ENCODE results near the gene DPAGT1. TPM values are rescaled to one million over a fixed set of nuclear protein-coding genes. Genes with fewer than 3 reads are reported as not detected.

DPAGT1 gene
- total and polyA plus RNA-seq, 2 of the 8 experiments (the other 6 are each of a cell fraction or from before 2014, with no cell fraction given), result 59.8 to 236 TPM

DNA sequence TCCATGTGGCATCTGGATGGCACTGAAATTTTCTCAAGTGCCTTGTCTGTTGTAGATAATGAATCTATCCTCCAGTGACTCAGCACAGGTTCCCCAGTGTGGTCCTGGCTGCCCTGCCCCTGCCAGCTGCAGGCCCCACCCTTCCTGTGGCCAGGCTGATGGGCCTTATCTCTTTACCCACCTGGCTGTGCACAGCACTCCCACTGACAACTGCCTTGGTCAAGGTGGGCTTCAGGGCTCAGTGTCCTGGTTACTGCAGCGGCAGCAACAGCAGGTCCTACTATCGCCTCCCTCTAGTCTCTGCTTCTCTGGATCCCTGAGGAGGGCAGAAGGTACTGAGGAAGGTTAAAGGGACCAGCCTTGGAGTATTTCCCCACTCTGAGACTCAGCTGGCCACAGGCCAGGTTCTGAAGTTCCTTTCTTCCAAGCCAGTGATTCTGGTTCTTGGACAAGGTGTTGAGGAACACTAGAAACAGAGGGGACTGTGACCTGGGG is 13.9 kb downstream of the DPAGT1 start (continued):
- no peak for TF ChIP-seq CHD7 (IDR thresholded peaks at IDR 0.05; ENCODE audit: insufficient replicate concordance, low read length)
- no peak for TF ChIP-seq SRF (IDR thresholded peaks at IDR 0.05; ENCODE audit: low read depth, low read length)
- no peak for TF ChIP-seq ASH2L (IDR thresholded peaks at IDR 0.05; ENCODE audit: low read length)
- TF ChIP-seq SP2 (IDR thresholded peaks at IDR 0.05; ENCODE audit: low read length), result no peak
- TF ChIP-seq ZNF274 (IDR thresholded peaks at IDR 0.05; ENCODE audit: borderline replicate concordance, extremely low read depth, low read length), result no peak
